ENCODE measurements around the gene WDR7. TPM values are rescaled to one million over a fixed set of nuclear protein-coding genes. Genes with fewer than 3 reads are reported as not detected.

WDR7 gene
- total and polyA plus RNA-seq, 9 of the 15 experiments (the other 6 are each of a cell fraction or from before 2014, with no cell fraction given), result 1.4 to 9.4 (median 5.3) TPM

DNA sequence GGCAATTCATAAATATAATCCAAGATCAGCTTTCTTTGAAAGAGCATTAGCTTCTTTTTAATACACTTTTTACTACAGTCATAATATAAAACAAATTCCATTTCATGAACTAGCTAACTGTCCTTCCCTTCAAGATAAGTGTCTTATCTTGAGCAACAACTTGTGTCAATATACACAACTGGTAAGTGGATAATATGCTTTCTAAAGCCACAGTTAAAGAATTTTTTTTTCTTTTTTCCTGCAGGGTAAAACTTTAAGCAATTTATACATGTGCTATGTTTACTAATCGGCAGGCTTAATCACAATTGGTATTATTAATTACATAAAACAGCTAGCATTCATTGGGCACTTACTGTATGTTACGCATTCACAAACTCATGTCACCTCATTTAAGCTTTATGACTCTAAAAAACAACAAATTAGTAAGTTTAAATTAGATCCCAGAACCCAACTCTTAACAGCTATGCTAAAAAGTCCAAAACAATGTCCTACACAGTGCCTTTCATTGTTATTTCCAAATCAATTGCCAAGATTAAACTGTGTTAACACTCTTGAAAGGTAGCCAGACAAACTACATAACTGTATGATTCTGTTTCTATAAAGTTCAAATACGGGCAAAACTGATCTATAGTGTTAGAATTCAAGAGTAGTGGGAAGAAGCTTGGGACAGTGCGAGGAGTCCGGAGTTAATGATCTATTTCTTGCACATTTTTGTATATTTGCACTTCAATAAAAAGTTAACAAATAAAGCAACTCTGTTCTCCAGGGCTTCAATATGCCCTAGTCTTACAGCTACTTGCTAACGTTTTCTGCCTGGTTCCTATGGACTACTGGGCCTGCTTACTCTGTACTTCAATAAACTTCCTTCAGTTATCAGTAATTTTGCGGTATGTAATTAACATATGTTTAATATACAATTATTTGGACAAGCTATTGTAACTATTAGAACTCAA is 18.8 kb upstream of the WDR7 start (continued):
- TF ChIP-seq, protein P1, sequence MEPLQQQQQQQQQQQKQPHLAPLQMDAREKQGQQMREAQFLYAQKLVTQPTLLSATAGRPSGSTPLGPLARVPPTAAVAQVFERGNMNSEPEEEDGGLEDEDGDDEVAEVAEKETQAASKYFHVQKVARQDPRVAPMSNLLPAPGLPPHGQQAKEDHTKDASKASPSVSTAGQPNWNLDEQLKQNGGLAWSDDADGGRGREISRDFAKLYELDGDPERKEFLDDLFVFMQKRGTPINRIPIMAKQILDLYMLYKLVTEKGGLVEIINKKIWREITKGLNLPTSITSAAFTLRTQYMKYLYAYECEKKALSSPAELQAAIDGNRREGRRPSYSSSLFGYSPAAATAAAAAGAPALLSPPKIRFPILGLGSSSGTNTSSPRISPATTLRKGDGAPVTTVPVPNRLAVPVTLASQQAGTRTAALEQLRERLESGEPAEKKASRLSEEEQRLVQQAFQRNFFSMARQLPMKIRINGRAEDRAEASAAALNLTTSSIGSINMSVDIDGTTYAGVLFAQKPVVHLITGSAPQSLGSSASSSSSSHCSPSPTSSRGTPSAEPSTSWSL (CRISPR knock-in tag; IDR thresholded peaks at IDR 0.05; ENCODE audit: borderline replicate concordance), result no peak
- TF ChIP-seq GATAD2B (IDR thresholded peaks at IDR 0.05; ENCODE audit: borderline replicate concordance), result no peak
- TF ChIP-seq RBFOX2 (IDR thresholded peaks at IDR 0.05; ENCODE audit: low read depth, low read length), result no peak
- no peak for TF ChIP-seq ATF7 (IDR thresholded peaks at IDR 0.05)
- TF ChIP-seq, protein P2, sequence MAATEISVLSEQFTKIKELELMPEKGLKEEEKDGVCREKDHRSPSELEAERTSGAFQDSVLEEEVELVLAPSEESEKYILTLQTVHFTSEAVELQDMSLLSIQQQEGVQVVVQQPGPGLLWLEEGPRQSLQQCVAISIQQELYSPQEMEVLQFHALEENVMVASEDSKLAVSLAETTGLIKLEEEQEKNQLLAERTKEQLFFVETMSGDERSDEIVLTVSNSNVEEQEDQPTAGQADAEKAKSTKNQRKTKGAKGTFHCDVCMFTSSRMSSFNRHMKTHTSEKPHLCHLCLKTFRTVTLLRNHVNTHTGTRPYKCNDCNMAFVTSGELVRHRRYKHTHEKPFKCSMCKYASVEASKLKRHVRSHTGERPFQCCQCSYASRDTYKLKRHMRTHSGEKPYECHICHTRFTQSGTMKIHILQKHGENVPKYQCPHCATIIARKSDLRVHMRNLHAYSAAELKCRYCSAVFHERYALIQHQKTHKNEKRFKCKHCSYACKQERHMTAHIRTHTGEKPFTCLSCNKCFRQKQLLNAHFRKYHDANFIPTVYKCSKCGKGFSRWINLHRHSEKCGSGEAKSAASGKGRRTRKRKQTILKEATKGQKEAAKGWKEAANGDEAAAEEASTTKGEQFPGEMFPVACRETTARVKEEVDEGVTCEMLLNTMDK (IDR thresholded peaks at IDR 0.05; ENCODE audit: borderline replicate concordance, insufficient read depth, low read depth, low read length, poor library complexity, severe bottlenecking), result no peak
- TF ChIP-seq, protein P3, sequence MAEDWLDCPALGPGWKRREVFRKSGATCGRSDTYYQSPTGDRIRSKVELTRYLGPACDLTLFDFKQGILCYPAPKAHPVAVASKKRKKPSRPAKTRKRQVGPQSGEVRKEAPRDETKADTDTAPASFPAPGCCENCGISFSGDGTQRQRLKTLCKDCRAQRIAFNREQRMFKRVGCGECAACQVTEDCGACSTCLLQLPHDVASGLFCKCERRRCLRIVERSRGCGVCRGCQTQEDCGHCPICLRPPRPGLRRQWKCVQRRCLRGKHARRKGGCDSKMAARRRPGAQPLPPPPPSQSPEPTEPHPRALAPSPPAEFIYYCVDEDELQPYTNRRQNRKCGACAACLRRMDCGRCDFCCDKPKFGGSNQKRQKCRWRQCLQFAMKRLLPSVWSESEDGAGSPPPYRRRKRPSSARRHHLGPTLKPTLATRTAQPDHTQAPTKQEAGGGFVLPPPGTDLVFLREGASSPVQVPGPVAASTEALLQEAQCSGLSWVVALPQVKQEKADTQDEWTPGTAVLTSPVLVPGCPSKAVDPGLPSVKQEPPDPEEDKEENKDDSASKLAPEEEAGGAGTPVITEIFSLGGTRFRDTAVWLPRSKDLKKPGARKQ (CRISPR knock-in tag; IDR thresholded peaks at IDR 0.05), result no peak
- TF ChIP-seq MTA1 (IDR thresholded peaks at IDR 0.05; ENCODE audit: borderline replicate concordance), result no peak
- no peak for TF ChIP-seq ZNF263 (CRISPR knock-in tag; IDR thresholded peaks at IDR 0.05; ENCODE audit: borderline replicate concordance)
- TF ChIP-seq, protein P4, sequence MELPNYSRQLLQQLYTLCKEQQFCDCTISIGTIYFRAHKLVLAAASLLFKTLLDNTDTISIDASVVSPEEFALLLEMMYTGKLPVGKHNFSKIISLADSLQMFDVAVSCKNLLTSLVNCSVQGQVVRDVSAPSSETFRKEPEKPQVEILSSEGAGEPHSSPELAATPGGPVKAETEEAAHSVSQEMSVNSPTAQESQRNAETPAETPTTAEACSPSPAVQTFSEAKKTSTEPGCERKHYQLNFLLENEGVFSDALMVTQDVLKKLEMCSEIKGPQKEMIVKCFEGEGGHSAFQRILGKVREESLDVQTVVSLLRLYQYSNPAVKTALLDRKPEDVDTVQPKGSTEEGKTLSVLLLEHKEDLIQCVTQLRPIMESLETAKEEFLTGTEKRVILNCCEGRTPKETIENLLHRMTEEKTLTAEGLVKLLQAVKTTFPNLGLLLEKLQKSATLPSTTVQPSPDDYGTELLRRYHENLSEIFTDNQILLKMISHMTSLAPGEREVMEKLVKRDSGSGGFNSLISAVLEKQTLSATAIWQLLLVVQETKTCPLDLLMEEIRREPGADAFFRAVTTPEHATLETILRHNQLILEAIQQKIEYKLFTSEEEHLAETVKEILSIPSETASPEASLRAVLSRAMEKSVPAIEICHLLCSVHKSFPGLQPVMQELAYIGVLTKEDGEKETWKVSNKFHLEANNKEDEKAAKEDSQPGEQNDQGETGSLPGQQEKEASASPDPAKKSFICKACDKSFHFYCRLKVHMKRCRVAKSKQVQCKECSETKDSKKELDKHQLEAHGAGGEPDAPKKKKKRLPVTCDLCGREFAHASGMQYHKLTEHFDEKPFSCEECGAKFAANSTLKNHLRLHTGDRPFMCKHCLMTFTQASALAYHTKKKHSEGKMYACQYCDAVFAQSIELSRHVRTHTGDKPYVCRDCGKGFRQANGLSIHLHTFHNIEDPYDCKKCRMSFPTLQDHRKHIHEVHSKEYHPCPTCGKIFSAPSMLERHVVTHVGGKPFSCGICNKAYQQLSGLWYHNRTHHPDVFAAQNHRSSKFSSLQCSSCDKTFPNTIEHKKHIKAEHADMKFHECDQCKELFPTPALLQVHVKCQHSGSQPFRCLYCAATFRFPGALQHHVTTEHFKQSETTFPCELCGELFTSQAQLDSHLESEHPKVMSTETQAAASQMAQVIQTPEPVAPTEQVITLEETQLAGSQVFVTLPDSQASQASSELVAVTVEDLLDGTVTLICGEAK (IDR thresholded peaks at IDR 0.05), result peak; percentile 80
- TF ChIP-seq, protein P4 (CRISPR knock-in tag; IDR thresholded peaks at IDR 0.05), result no peak
- no peak for TF ChIP-seq SIX5 (IDR thresholded peaks at IDR 0.05; ENCODE audit: borderline replicate concordance in 1 of 2, insufficient read depth in 1 of 2, low read depth in 1 of 2, low read length in 2 of 2)

Measured in K562 (cell line).